AG09309 (cell line): ENCODE measurements around the gene ARHGDIG.
"Not testable (repeated sequence)": the region's sequence is repeated elsewhere in the genome, so short reads cannot be mapped to it uniquely, and the experiment has no call there.

Experiments
- DNase-seq: peaks from one replicate; pipeline ENCODE4 v3.0.0-alpha.2; 2010; ENCODE audit warnings: low read depth
- H3K4me3 ChIP-seq: 2 replicates; pipeline ENCODE4 v1.5.1; 2011; ENCODE audit warnings: mild to moderate bottlenecking, low read depth, low read length, moderate library complexity; ENCODE audit not compliant: control insufficient read depth
- CTCF ChIP-seq: IDR thresholded peaks from 2 replicates; pipeline ENCODE4 v1.5.1; 2011; ENCODE audit warnings: mild to moderate bottlenecking, low read depth, low read length, inconsistent platforms; ENCODE audit not compliant: insufficient read depth, control insufficient read depth; ENCODE audit errors: missing control alignments

ARHGDIG gene

GRCh38 chr16:266258-267164, 13.9 kb upstream of the ARHGDIG start:
- no peak overlapping the region for H3K4me3 ChIP-seq
- no peak for TF ChIP-seq CTCF

GRCh38 chr16:267562-267961, 12.8 kb upstream of the ARHGDIG start:
- H3K4me3 ChIP-seq, DNase-seq: not testable (repeated sequence)

More at GRCh38 chr16:266258-267164, 13.9 kb upstream of the ARHGDIG start:
- DNase-seq: no peak

GRCh38 chr16:268141-269053, 12.0 kb upstream of the ARHGDIG start:
- no peak for TF ChIP-seq CTCF
- H3K4me3 ChIP-seq: no peak overlapping the region
- DNase-seq: no peak

GRCh38 chr16:269061-269796, 11.2 kb upstream of the ARHGDIG start:
- no peak overlapping the region for H3K4me3 ChIP-seq
- TF ChIP-seq CTCF: no peak
- no peak for DNase-seq

GRCh38 chr16:270381-271255, 9.8 kb upstream of the ARHGDIG start:
- TF ChIP-seq CTCF: no peak
- no peak for DNase-seq
- no peak overlapping the region for H3K4me3 ChIP-seq

GRCh38 chr16:272633-273546, 7.5 kb upstream of the ARHGDIG start:
- H3K4me3 ChIP-seq: no peak overlapping the region
- no peak for TF ChIP-seq CTCF
- no peak for DNase-seq
